SK-N-SH (cell line): ENCODE measurements around the gene CRYGC. TPM values are rescaled to one million over a fixed set of nuclear protein-coding genes. Genes with fewer than 3 reads are reported as not detected.

Experiments
- CTCF ChIA-PET: fragments of 300-600, 350-600 bp; formaldehyde crosslinking; extraction: SDS; loops from one replicate; lab custom pipeline; 2021; lab: Yijun Ruan, JAX
- POLR2A ChIA-PET: fragments of 350-600 bp; sonication (Branson Sonifier 250); formaldehyde crosslinking; extraction: SDS; loops from one replicate; lab custom pipeline; 2020; ENCODE audit warnings: antibody characterized with exemption, inconsistent platforms; lab: Yijun Ruan, JAX
- DNase-seq: peaks from one replicate; pipeline ENCODE4 v3.0.0; 2012
- H2AFZ ChIP-seq: fragments of 200-600 bp; sonication (generic); 2 replicates; pipeline ENCODE4 v1.8.1; 2016; ENCODE audit warnings: antibody characterized with exemption, mild to moderate bottlenecking, low read depth
- H3F3A ChIP-seq: fragments of 200-600 bp; sonication (generic); replicated peaks from 2 replicates; pipeline ENCODE3; 2016; ENCODE audit warnings: antibody characterized with exemption, mild to moderate bottlenecking; ENCODE audit not compliant: insufficient read depth
- H3K27ac ChIP-seq, 2 experiments: fragments of 200-500 bp in 1 of 2; fragments of 200-600 bp in 1 of 2; sonication (Bioruptor generic) in 1 of 2; sonication (generic), shearing (Covaris generic) in 1 of 2; 2 replicates each; pipeline versions ENCODE4 v1.5.1 to v1.6.1; 2014 to 2016; ENCODE audit warnings: low read depth in 2 of 2, inconsistent platforms in 1 of 2, low read length in 1 of 2, mild to moderate bottlenecking in 1 of 2, mixed read lengths in 1 of 2
- H3K27me3 ChIP-seq: fragments of 200-600 bp; sonication (generic), shearing (Covaris generic); 2 replicates; pipeline ENCODE4 v1.6.1; 2016; ENCODE audit warnings: mixed run types; ENCODE audit not compliant: insufficient read depth
- H3K36me3 ChIP-seq, 2 experiments: fragments of 200-500 bp in 1 of 2; fragments of 200-600 bp in 1 of 2; sonication (Bioruptor generic) in 1 of 2; sonication (generic) in 1 of 2; replicated peaks in 1 of 2; 2 replicates each; pipeline versions ENCODE3 to v1.5.1; 2014 to 2016; ENCODE audit warnings: low read length in 1 of 2, mild to moderate bottlenecking in 1 of 2; ENCODE audit not compliant: insufficient read depth in 2 of 2, control insufficient read depth in 1 of 2
- H3K4me1 ChIP-seq, 2 experiments: fragments of 200-500 bp in 1 of 2; fragments of 200-600 bp in 1 of 2; sonication (Bioruptor generic) in 1 of 2; sonication (generic), shearing (Covaris generic) in 1 of 2; 2 replicates each; pipeline versions ENCODE4 v1.5.1 to v1.6.1; 2014 to 2016; ENCODE audit warnings: low read depth in 1 of 2, low read length in 1 of 2, mixed run types in 1 of 2; ENCODE audit not compliant: insufficient read depth in 2 of 2, control insufficient read depth in 1 of 2
- H3K4me2 ChIP-seq: fragments of 200-600 bp; sonication (generic), shearing (Covaris generic); 2 replicates; pipeline ENCODE4 v1.6.1; 2017; ENCODE audit warnings: mixed run types
- H3K4me3 ChIP-seq, 2 experiments: fragments of 200-500 bp in 1 of 2; fragments of 200-600 bp in 1 of 2; sonication (Bioruptor generic) in 1 of 2; sonication (generic), shearing (Covaris generic) in 1 of 2; 2 replicates each; pipeline versions ENCODE4 v1.5.1 to v1.8.1; 2014 to 2016; ENCODE audit warnings: low read depth in 2 of 2, inconsistent platforms in 1 of 2, low read length in 1 of 2, mild to moderate bottlenecking in 1 of 2, mixed read lengths in 1 of 2, moderate library complexity in 1 of 2
- H3K79me2 ChIP-seq: fragments of 200-600 bp; sonication (generic); 2 replicates; pipeline ENCODE4 v1.8.1; 2017; ENCODE audit warnings: mild to moderate bottlenecking; ENCODE audit not compliant: insufficient read depth
- H3K9ac ChIP-seq: fragments of 200-600 bp; sonication (generic); 2 replicates; pipeline ENCODE4 v1.6.1; 2017; ENCODE audit warnings: mixed run types
- H3K9me2 ChIP-seq: fragments of 200-600 bp; sonication (generic); 2 replicates; pipeline ENCODE4 v1.6.1; 2017; ENCODE audit warnings: mixed run types
- H3K9me3 ChIP-seq: fragments of 200-600 bp; sonication (generic); 2 replicates; pipeline ENCODE4 v1.6.1; 2017; ENCODE audit warnings: mixed run types, mild to moderate bottlenecking, moderate library complexity
- H4K20me1 ChIP-seq: fragments of 200-600 bp; sonication (generic); 2 replicates; pipeline ENCODE4 v1.6.1; 2017; ENCODE audit warnings: mild to moderate bottlenecking, mixed run types; ENCODE audit not compliant: insufficient read depth
- FOXJ3 ChIP-seq: sonication (generic); formaldehyde crosslinking; IDR thresholded peaks from 2 replicates; pipeline ENCODE4 v1.5.1; 2020; ENCODE audit warnings: mild to moderate bottlenecking, missing genetic modification reagents
- GATA2 ChIP-seq: sonication (generic); formaldehyde crosslinking; IDR thresholded peaks from 2 replicates; pipeline ENCODE4 v1.5.0; 2020; ENCODE audit warnings: mild to moderate bottlenecking, missing genetic modification reagents
- NFIC ChIP-seq: IDR thresholded peaks from 2 replicates; pipeline ENCODE4 v1.4.0; 2012; ENCODE audit warnings: borderline replicate concordance
- RAD21 ChIP-seq: IDR thresholded peaks from 2 replicates; pipeline ENCODE4 v1.6.1; 2012; ENCODE audit warnings: mild to moderate bottlenecking, low read length
- REST ChIP-seq: IDR thresholded peaks from 2 replicates; pipeline ENCODE4 v1.6.1; 2012; ENCODE audit warnings: mild to moderate bottlenecking, low read depth, low read length, moderate library complexity
- USF2 ChIP-seq: fragments of 150-350 bp; IDR thresholded peaks from 2 replicates; pipeline ENCODE4 v1.6.1; 2017; ENCODE audit warnings: antibody characterized with exemption, low read length, low read depth, borderline replicate concordance
- YY1 ChIP-seq: IDR thresholded peaks from 2 replicates; pipeline ENCODE4 v1.4.0; 2012; ENCODE audit warnings: low read depth, mild to moderate bottlenecking
- WGBS: methylation state at CpG from one replicate; pipeline ENCODE4 v1.1.6; 2017; ENCODE audit warnings: low lambda C conversion rate; 5-methylcytosine and 5-hydroxymethylcytosine counted together
- polyA plus RNA-seq, 3 experiments: library from polyadenylated mRNA; depleted of rRNA; stranded (reverse); fragments of >200 nt; gene quantifications; 2 replicates each; pipeline ENCODE4 v1.2.3, GENCODE V29; 2012
- TF ChIP-seq, protein P1 (sequence below): fragments of 200-600 bp; sonication (generic); IDR thresholded peaks from 2 replicates; pipeline ENCODE4 v1.6.1; 2017; ENCODE audit warnings: antibody characterized with exemption, mild to moderate bottlenecking, moderate library complexity

CRYGC gene
- polyA plus RNA-seq, 1 of the 3 experiments (the other 2 are of a cell fraction) = 0.31 TPM

DNA sequence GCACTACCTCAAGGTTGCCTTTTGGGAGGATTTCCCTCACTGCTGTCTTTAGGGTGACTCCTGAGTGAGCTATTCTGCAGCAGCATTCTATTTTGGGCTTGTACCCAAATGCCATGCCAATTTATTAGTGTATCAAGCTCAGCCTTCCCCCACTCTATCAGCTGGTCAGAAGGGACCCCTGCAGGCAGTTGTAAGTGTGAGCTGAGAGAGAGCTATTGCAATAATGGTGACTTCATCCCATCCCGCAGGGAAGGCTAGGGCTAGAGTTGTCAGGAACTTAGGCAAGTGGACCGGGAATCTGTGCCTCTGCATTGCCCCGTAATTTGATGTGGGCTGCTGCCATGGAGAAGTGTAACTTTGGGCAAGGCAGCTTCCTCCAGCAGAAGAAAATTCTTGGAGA is 18.1 kb upstream of the CRYGC start:
- Histone ChIP-seq H3K79me2 (no peaks in the 10 kb centered on the region), H4K20me1 (no peaks in the 10 kb centered on the region), H3K27me3 (no peaks in the 10 kb centered on the region), H3K4me2 (no peak overlapping the region), H2AFZ (no peak overlapping the region), H3K9ac (no peak overlapping the region), H3K36me3 (no peaks in the 10 kb centered on the region), H3K9me2 (no peaks in the 10 kb centered on the region), H3K4me1 (peaks cover 1 to 2% of the 10 kb centered on the region in 2 experiments; a peak in 2 of 4 replicates), H3K9me3 (no peaks in the 10 kb centered on the region), H3K4me3 (no peak overlapping the region), H3F3A (no peaks in the 10 kb centered on the region), H3K27ac (no peak overlapping the region)
- POLR2A ChIA-PET = no interaction called here
- CTCF ChIA-PET = interaction anchor here (0.6 to 3.1 kb wide), 5 partner anchors 9 to 107 kb away, joined by 3 to 11 read pairs (median 4); partner anchors contain the start of gene IDH1
- 66% methylated on average over 3 of the region's 3 CpGs for WGBS
- TF ChIP-seq FOXJ3 (no peak), RAD21 (0 out of 2 replicates have a peak, but pooled peaks have one; percentile 7)
- no peak for DNase-seq

GRCh38 chr2:208147008-208147407 is 17.4 kb upstream of the CRYGC start:
- peaks cover 6% of the 10 kb centered on the region in 2 experiments; a peak in 3 of 4 replicates for H3K4me1 ChIP-seq
- H3K4me2 ChIP-seq = no peak overlapping the region
- no peak overlapping the region for H3K9ac ChIP-seq
- no peaks in the 10 kb centered on the region for H3F3A ChIP-seq
- H2AFZ ChIP-seq = no peak overlapping the region
- H3K9me2 ChIP-seq = no peaks in the 10 kb centered on the region
- H3K79me2 ChIP-seq = no peaks in the 10 kb centered on the region
- ChIA-PET CTCF (interaction anchor here (1.0 to 2.2 kb wide), 2 partner anchors 28 to 108 kb away, joined by 6 to 7 read pairs; partner anchors contain the start of gene IDH1), POLR2A (no interaction called here)
- H3K4me3 ChIP-seq = no peak overlapping the region
- no peaks in the 10 kb centered on the region for H3K36me3 ChIP-seq
- no peak for TF ChIP-seq GATA2
- no peak for TF ChIP-seq NFIC
- no peak for TF ChIP-seq USF2
- TF ChIP-seq, protein P1, sequence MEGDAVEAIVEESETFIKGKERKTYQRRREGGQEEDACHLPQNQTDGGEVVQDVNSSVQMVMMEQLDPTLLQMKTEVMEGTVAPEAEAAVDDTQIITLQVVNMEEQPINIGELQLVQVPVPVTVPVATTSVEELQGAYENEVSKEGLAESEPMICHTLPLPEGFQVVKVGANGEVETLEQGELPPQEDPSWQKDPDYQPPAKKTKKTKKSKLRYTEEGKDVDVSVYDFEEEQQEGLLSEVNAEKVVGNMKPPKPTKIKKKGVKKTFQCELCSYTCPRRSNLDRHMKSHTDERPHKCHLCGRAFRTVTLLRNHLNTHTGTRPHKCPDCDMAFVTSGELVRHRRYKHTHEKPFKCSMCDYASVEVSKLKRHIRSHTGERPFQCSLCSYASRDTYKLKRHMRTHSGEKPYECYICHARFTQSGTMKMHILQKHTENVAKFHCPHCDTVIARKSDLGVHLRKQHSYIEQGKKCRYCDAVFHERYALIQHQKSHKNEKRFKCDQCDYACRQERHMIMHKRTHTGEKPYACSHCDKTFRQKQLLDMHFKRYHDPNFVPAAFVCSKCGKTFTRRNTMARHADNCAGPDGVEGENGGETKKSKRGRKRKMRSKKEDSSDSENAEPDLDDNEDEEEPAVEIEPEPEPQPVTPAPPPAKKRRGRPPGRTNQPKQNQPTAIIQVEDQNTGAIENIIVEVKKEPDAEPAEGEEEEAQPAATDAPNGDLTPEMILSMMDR = no peak
- TF ChIP-seq REST = peak; percentile 78
- TF ChIP-seq YY1 = no peak
- H3K9me3 ChIP-seq = no peaks in the 10 kb centered on the region
- no peak overlapping the region for H3K27ac ChIP-seq
- H3K27me3 ChIP-seq = no peaks in the 10 kb centered on the region
- no peaks in the 10 kb centered on the region for H4K20me1 ChIP-seq
- no peak for DNase-seq
